ENCODE results near the gene OR9A2.
"Not testable (repeated sequence)": the region's sequence is repeated elsewhere in the genome, so short reads cannot be mapped to it uniquely, and the experiment has no call there.

Gene OR9A2

DNA sequence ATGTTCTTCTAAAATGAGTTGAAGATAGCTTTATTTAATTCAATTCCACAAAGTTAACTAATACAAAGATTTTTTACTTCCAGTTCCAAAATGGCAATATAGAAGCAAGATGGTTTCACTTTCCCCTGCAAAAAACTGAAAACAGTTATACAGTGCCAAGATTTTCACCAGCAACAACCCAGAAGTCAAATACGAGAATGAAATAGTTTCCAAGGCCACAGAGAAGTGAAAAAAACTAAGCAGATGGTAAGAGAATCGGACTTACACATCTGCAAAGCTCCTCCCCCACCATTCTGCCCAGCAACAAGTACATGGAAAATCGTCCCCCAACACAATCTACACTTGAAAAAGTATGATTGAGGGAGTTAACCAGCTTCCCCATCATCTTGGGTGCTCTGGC is 34.5 kb downstream of the OR9A2 start:
- H3K27ac ChIP-seq (ENCODE audit: low read length), result peak overlapping the region; percentile 64
- H3K4me1 ChIP-seq (ENCODE audit: low read length), result peaks cover 27% of the 10 kb centered on the region
- H3K9me3 ChIP-seq (ENCODE audit: insufficient read depth, low read length), result peaks cover 6% of the 10 kb centered on the region; the same call in 1 of the 2 replicates
- H3K4me2 ChIP-seq (ENCODE audit: low read length), result peak overlapping the region; percentile 68
- TF ChIP-seq, protein P1, sequence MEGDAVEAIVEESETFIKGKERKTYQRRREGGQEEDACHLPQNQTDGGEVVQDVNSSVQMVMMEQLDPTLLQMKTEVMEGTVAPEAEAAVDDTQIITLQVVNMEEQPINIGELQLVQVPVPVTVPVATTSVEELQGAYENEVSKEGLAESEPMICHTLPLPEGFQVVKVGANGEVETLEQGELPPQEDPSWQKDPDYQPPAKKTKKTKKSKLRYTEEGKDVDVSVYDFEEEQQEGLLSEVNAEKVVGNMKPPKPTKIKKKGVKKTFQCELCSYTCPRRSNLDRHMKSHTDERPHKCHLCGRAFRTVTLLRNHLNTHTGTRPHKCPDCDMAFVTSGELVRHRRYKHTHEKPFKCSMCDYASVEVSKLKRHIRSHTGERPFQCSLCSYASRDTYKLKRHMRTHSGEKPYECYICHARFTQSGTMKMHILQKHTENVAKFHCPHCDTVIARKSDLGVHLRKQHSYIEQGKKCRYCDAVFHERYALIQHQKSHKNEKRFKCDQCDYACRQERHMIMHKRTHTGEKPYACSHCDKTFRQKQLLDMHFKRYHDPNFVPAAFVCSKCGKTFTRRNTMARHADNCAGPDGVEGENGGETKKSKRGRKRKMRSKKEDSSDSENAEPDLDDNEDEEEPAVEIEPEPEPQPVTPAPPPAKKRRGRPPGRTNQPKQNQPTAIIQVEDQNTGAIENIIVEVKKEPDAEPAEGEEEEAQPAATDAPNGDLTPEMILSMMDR (IDR thresholded peaks at IDR 0.05; ENCODE audit: low read depth, low read length), result no peak
- no peak for TF ChIP-seq EZH2phosphoT487 (IDR thresholded peaks at IDR 0.05; ENCODE audit: low read depth)
- H3K36me3 ChIP-seq (replicated peaks; ENCODE audit: low read depth, low read length), result no peaks in the 10 kb centered on the region
- H3K79me2 ChIP-seq (ENCODE audit: low read length), result no peaks in the 10 kb centered on the region
- H4K20me1 ChIP-seq (ENCODE audit: insufficient read depth, low read length), result no peaks in the 10 kb centered on the region
- H3K9ac ChIP-seq (ENCODE audit: low read length), result peak overlapping the region; percentile 28
- peak overlapping the region; percentile 19 for H2AFZ ChIP-seq (ENCODE audit: low read depth, low read length)
- no peaks in the 10 kb centered on the region for H3K27me3 ChIP-seq (ENCODE audit: low read depth, low read length)
- H3K4me3 ChIP-seq (ENCODE audit: low read length), result peak overlapping the region; percentile 32

DNA sequence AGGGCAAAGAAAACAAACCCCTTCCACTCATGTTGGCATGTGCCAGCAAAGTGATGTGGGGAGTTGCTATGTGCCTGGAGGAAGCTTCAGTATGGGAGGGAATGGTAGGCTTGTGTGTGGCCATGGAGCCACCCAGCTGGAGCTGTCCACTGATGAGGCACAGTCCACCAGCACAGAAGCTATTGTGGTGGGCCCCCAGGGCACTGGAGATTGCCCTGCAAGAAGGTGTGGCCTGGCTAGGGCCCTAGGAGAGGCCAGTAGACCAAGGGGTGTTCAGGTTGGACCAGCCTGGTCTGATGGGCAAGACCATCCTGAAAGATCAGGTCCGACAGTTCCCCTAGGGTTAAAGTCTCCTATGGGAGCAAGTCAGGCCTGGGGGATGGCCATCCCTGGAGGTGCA is 42.6 kb downstream of the OR9A2 start:
- no peak overlapping the region for H2AFZ ChIP-seq (ENCODE audit: low read depth, low read length)
- H3K27ac ChIP-seq (ENCODE audit: low read length), result no peak overlapping the region
- H3K4me1 ChIP-seq (ENCODE audit: low read length), result no peaks in the 10 kb centered on the region
- no peaks in the 10 kb centered on the region for H3K79me2 ChIP-seq (ENCODE audit: low read length)
- no peaks in the 10 kb centered on the region for H3K27me3 ChIP-seq (ENCODE audit: low read depth, low read length)
- no peak for TF ChIP-seq EZH2phosphoT487 (IDR thresholded peaks at IDR 0.05; ENCODE audit: low read depth)
- TF ChIP-seq, protein P1 (IDR thresholded peaks at IDR 0.05; ENCODE audit: low read depth, low read length), result no peak
- no peak overlapping the region for H3K4me3 ChIP-seq (ENCODE audit: low read length)
- H3K9me3 ChIP-seq (ENCODE audit: insufficient read depth, low read length), result no peaks in the 10 kb centered on the region
- H3K4me2 ChIP-seq (ENCODE audit: low read length), result no peak overlapping the region
- no peaks in the 10 kb centered on the region for H4K20me1 ChIP-seq (ENCODE audit: insufficient read depth, low read length)
- H3K9ac ChIP-seq (ENCODE audit: low read length), result no peak overlapping the region
- H3K36me3 ChIP-seq (replicated peaks; ENCODE audit: low read depth, low read length), result no peaks in the 10 kb centered on the region

DNA sequence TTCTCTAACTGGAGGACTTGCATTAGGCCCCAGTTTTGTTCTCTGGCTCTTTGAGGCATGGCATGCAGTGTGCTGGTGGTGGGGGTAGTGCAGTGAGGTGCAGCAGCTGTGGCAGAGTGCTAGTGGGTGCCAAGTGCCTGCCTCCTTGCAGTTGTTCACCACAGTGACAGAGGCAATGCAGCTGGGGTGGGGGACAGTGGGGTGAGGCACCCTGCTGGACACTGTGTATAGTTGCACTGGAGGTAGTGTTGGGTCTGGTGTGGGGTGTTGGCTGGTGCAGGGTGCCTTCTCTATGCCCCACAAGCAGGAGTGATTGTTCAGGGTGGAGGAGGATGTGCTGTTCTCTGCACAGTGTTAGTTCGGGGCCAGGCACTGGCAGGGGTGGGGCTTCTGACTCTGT is 43.1 kb downstream of the OR9A2 start:
- Histone ChIP-seq H2AFZ (ENCODE audit: low read depth, low read length) (no peak overlapping the region), H3K4me1 (ENCODE audit: low read length) (no peaks in the 10 kb centered on the region), H3K4me3 (ENCODE audit: low read length) (no peak overlapping the region), H3K27ac (ENCODE audit: low read length) (no peak overlapping the region), H3K27me3 (ENCODE audit: low read depth, low read length) (no peaks in the 10 kb centered on the region), H3K9ac (ENCODE audit: low read length) (no peak overlapping the region), H3K9me3 (ENCODE audit: insufficient read depth, low read length) (no peaks in the 10 kb centered on the region), H4K20me1 (ENCODE audit: insufficient read depth, low read length) (no peaks in the 10 kb centered on the region), H3K79me2 (ENCODE audit: low read length) (no peaks in the 10 kb centered on the region), H3K36me3 (replicated peaks; ENCODE audit: low read depth, low read length) (no peaks in the 10 kb centered on the region), H3K4me2 (ENCODE audit: low read length) (no peak overlapping the region)
- TF ChIP-seq EZH2phosphoT487 (IDR thresholded peaks at IDR 0.05; ENCODE audit: low read depth), result no peak
- TF ChIP-seq, protein P1 (IDR thresholded peaks at IDR 0.05; ENCODE audit: low read depth, low read length), result no peak

DNA sequence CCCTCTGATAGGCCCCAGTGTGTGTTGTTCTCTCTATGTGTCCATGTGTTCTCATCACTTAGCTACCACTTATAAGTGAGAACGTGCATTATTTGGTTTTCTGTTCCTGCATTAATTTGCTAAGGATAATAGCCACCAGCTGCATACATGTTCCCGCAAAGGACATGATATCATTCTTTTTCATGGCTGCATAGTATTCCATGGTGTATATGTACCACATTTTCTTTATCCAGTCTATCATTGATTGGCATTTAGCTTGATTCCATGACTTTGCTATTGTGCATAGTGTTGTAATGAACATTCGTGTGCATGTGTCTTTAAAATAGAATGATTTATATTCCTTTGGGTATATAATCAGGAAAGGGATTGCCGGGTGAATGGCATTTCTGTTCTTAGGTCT is 48.5 kb downstream of the OR9A2 start:
- H3K27me3 ChIP-seq (ENCODE audit: low read depth, low read length); H3K9ac ChIP-seq (ENCODE audit: low read length); H3K36me3 ChIP-seq (replicated peaks; ENCODE audit: low read depth, low read length); H3K4me2 ChIP-seq (ENCODE audit: low read length); H3K27ac ChIP-seq (ENCODE audit: low read length); H3K79me2 ChIP-seq (ENCODE audit: low read length); H2AFZ ChIP-seq (ENCODE audit: low read depth, low read length); H3K4me1 ChIP-seq (ENCODE audit: low read length); H4K20me1 ChIP-seq (ENCODE audit: insufficient read depth, low read length); H3K9me3 ChIP-seq (ENCODE audit: insufficient read depth, low read length); H3K4me3 ChIP-seq (ENCODE audit: low read length): not testable (repeated sequence)

Measured in OCI-LY3 (cell line).